CD4-positive, alpha-beta T cell treated with Interleukin-15 for 4 hours (primary cell): ENCODE results near the gene YKT6.

ENCODE experiments used
- DNase-seq: peaks from one replicate; pipeline ENCODE4 v3.0.0-alpha.2; 2020; ENCODE audit warnings: low spot score

The YKT6 gene

GRCh38 chr7:44232901-44233715, 32.3 kb downstream of the YKT6 start:
- no peak for DNase-seq

- no peak for DNase-seq
Observed at GRCh38 chr7:44235066-44235465, 34.3 kb downstream of the YKT6 start.

GRCh38 chr7:44235582-44236332, 35.0 kb downstream of the YKT6 start:
- DNase-seq, result no peak

GRCh38 chr7:44236333-44236728, 35.6 kb downstream of the YKT6 start:
- DNase-seq, result no peak

GRCh38 chr7:44237696-44238095, 36.9 kb downstream of the YKT6 start:
- DNase-seq, result no peak

GRCh38 chr7:44238116-44238695, 37.4 kb downstream of the YKT6 start:
- DNase-seq, result no peak

- no peak for DNase-seq
Observed at GRCh38 chr7:44239361-44239760, 38.6 kb downstream of the YKT6 start.

GRCh38 chr7:44240376-44240775, 39.6 kb downstream of the YKT6 start:
- no peak for DNase-seq

- DNase-seq, result peak; percentile 53
Observed at GRCh38 chr7:44240983-44241510, 40.3 kb downstream of the YKT6 start.

GRCh38 chr7:44242091-44242490, 41.3 kb downstream of the YKT6 start:
- DNase-seq, result no peak

- peak; percentile 13 for DNase-seq
Observed at GRCh38 chr7:44244282-44244681, 43.5 kb downstream of the YKT6 start.

- no peak for DNase-seq
Observed at GRCh38 chr7:44246396-44247113, 45.8 kb downstream of the YKT6 start.

GRCh38 chr7:44247868-44248651, 47.3 kb downstream of the YKT6 start:
- no peak for DNase-seq

GRCh38 chr7:44249639-44250234, 49.0 kb downstream of the YKT6 start:
- DNase-seq, result no peak

- DNase-seq, result no peak
Observed at GRCh38 chr7:44251269-44251668, 50.5 kb downstream of the YKT6 start.

- no peak for DNase-seq
Observed at GRCh38 chr7:44251881-44252280, 51.1 kb downstream of the YKT6 start.

- no peak for DNase-seq
Observed at GRCh38 chr7:44256459-44256858, 55.7 kb downstream of the YKT6 start.

GRCh38 chr7:44257213-44257612, 56.4 kb downstream of the YKT6 start:
- no peak for DNase-seq

GRCh38 chr7:44257618-44258422, 57.0 kb downstream of the YKT6 start:
- peak; percentile 69 for DNase-seq

- DNase-seq, result no peak
Observed at GRCh38 chr7:44258423-44258760, 57.6 kb downstream of the YKT6 start.
